ENCODE results near the gene C12orf60. TPM values are rescaled to one million over a fixed set of nuclear protein-coding genes. Genes with fewer than 3 reads are reported as not detected.

The C12orf60 gene
- total RNA-seq, 6 experiments from 2014 or later: 0.38 to 0.83 (median 0.64) TPM

- H3K27ac Mint-ChIP-seq: peak overlapping the region; percentile 80
These were observed 33.1 kb downstream of the C12orf60 start for GRCh38 chr12:14836336-14837210.

GRCh38 chr12:14839262-14839661 lies 35.8 kb downstream of the C12orf60 start:
- TF ChIP-seq CTCF (IDR thresholded peaks at IDR 0.05): no peak
- Mint-ChIP-seq H3K9me3 (no peaks in the 10 kb centered on the region), H3K27me3 (ENCODE audit: insufficient read depth) (no peaks in the 10 kb centered on the region), H3K27ac (no peak overlapping the region), H3K36me3 (ENCODE audit: low read depth) (no peaks in the 10 kb centered on the region), H3K4me3 (no peak overlapping the region), H3K4me1 (ENCODE audit: low read depth) (peaks cover 58% of the 10 kb centered on the region)
- no peak for DNase-seq

More at GRCh38 chr12:14836336-14837210, 33.1 kb downstream of the C12orf60 start:
- DNase-seq: peak; percentile 86
- peaks cover 54% of the 10 kb centered on the region for H3K4me1 Mint-ChIP-seq (ENCODE audit: low read depth)
- peak overlapping the region; percentile 79 for H3K4me3 Mint-ChIP-seq
- no peaks in the 10 kb centered on the region for H3K9me3 Mint-ChIP-seq
- H3K36me3 Mint-ChIP-seq (ENCODE audit: low read depth): no peaks in the 10 kb centered on the region
- TF ChIP-seq CTCF (IDR thresholded peaks at IDR 0.05): no peak
- no peaks in the 10 kb centered on the region for H3K27me3 Mint-ChIP-seq (ENCODE audit: insufficient read depth)

GRCh38 chr12:14840616-14841015 lies 37.1 kb downstream of the C12orf60 start:
- no peak for TF ChIP-seq CTCF (IDR thresholded peaks at IDR 0.05)
- Mint-ChIP-seq H3K36me3 (ENCODE audit: low read depth) (no peaks in the 10 kb centered on the region), H3K27me3 (ENCODE audit: insufficient read depth) (no peaks in the 10 kb centered on the region), H3K4me3 (no peak overlapping the region), H3K27ac (no peak overlapping the region), H3K4me1 (ENCODE audit: low read depth) (peaks cover 50% of the 10 kb centered on the region), H3K9me3 (no peaks in the 10 kb centered on the region)
- DNase-seq: no peak

GRCh38 chr12:14841761-14842160 lies 38.3 kb downstream of the C12orf60 start:
- peak overlapping the region; percentile 17; the same call in 1 of the 2 replicates for H3K27ac Mint-ChIP-seq

GRCh38 chr12:14842315-14842714 lies 38.8 kb downstream of the C12orf60 start:
- Mint-ChIP-seq H3K27ac (no peak overlapping the region), H3K9me3 (no peaks in the 10 kb centered on the region), H3K27me3 (ENCODE audit: insufficient read depth) (no peaks in the 10 kb centered on the region), H3K4me3 (no peak overlapping the region), H3K4me1 (ENCODE audit: low read depth) (peaks cover 38% of the 10 kb centered on the region), H3K36me3 (ENCODE audit: low read depth) (no peaks in the 10 kb centered on the region)
- DNase-seq: no peak
- no peak for TF ChIP-seq CTCF (IDR thresholded peaks at IDR 0.05)

More at GRCh38 chr12:14841761-14842160, 38.3 kb downstream of the C12orf60 start:
- no peak for TF ChIP-seq CTCF (IDR thresholded peaks at IDR 0.05)
- peaks cover 44% of the 10 kb centered on the region for H3K4me1 Mint-ChIP-seq (ENCODE audit: low read depth)
- no peaks in the 10 kb centered on the region for H3K27me3 Mint-ChIP-seq (ENCODE audit: insufficient read depth)
- no peaks in the 10 kb centered on the region for H3K9me3 Mint-ChIP-seq
- peak; percentile 61 for DNase-seq
- H3K36me3 Mint-ChIP-seq (ENCODE audit: low read depth): no peaks in the 10 kb centered on the region
- H3K4me3 Mint-ChIP-seq: 0 out of 2 replicates have a peak overlapping the region, but pooled peaks have one; percentile 15

Measured in HFFc6 (cell line).